CD1c-positive myeloid dendritic cell (primary cell): Measurements from ENCODE around the gene ARID1A.
"Not testable (repeated sequence)": the region's sequence is repeated elsewhere in the genome, so short reads cannot be mapped to it uniquely, and the experiment has no call there.

Experiments
- DNase-seq: peaks from one replicate; pipeline ENCODE4 v3.0.0-alpha.2; 2016; ENCODE audit errors: extremely low spot score

Gene ARID1A

GRCh38 chr1:26787706-26788514 lies 92.1 kb downstream of the ARID1A start, which contains the start of gene PIGV:
PIGV (plus strand) TSS chr1:26787950; CDS start chr1:26790816, 2,866 bp downstream.
- DNase-seq = peak; percentile 86

DNA sequence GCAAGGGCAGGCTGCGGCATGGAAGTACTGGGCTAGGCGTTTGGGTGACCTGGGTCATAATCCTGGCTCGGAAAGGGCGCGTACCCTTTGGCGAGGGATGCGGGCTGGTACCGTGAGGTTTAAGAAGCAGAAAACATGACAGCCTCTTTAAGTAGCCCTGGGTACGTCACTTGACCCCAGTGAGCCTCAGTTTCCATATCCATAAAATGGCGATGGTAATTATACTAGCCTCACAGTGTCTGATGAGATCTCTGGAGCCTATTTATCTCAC lies 92.6 kb downstream of the ARID1A start:
- no peak for DNase-seq

DNA sequence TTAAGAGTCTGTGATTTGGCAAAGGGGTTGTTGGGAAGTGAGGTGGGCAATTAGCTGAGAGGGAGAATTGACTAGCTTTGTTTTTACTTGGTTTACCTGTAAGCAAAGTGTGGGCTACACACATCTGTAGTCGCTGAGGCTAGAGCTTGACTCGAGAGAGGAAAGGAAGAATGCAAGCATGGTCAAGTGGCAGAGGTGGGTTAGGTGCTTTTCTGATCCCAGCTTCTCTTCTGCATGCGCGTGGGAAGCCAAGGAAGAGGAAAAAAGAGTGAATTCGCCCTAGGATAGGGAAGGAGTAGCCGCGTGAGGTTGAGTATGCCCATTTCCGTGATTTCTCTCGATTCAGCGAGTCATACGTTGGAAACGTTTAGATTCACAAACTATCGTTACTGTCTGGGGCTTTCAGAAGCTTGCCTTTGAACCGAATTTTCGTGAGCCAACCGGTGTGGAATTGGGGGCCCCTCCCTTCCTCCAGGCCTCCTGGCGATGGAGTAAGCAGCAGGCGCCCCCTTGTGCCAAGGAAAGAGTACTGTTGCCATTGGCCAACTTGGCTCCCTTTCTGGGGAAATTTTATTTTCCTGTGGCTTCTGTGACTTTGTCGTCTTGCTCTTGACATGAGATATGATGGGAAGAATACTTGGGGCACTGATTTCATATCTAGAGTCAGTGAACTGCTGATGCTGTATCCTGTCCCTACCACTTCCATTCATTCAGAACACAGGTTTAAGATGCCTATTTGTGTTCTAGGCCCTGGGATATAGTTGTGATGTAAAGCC lies 93.2 kb downstream of the ARID1A start:
- peak; percentile 88 for DNase-seq

DNA sequence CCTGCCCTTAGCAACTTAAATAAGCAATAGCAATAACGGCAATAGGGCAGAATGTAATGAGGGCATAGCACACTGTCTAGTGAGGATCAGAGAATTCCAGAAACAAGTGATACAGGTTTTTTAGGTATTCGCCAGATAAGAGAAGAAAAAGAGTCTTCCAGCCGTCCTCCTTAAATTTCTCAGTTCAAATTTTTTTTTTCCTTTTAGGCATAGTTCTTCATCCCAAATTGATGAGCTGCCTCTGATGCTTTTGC lies 93.7 kb downstream of the ARID1A start:
- DNase-seq = no peak

DNA sequence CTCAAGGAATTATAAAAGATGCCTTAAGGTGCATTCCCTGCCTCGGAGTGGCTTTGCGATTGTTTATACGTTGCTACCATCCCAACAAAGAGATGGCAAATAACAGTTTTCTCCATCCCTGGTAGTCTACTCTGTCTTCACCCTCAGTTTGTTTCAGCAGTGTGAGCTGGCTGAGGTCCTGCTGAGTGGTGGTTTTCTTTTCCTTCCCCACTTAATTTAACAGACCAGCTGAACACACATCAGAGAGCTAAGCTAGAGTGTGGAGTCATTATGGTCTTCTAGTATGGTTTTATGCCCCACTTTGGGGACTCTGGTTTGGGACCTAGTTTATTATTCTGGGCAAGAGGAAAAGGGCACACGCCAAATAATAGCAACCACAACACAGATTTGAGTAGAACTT lies 94.1 kb downstream of the ARID1A start:
- DNase-seq = no peak

- no peak for DNase-seq
Observed at GRCh38 chr1:26790551-26790953, 94.7 kb downstream of the ARID1A start.

- DNase-seq = peak; percentile 45
Observed at GRCh38 chr1:26791148-26791547, 95.3 kb downstream of the ARID1A start.

GRCh38 chr1:26791626-26792025 lies 95.8 kb downstream of the ARID1A start:
- peak; percentile 18 for DNase-seq

GRCh38 chr1:26792924-26793323 lies 97.1 kb downstream of the ARID1A start:
- no peak for DNase-seq

- DNase-seq = no peak
Observed at GRCh38 chr1:26794391-26794790, 98.6 kb downstream of the ARID1A start.

DNA sequence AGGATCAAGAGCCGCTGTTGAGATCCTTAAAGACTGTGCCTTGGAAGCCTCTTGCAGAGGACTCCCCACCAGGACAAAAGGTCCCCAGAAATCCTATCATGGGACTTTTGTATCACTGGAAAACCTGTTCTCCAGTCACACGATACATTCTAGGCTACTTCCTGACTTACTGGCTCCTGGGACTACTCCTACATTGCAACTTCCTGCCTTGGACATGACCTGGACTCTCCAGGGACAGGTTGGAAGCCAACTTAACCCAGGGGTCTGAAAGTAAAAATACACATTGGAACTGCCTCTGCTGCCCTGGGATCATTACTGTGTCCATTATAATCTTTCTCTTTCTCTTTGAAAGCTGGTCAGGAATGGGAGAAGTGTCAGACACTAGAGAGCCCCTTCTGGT lies 101.8 kb downstream of the ARID1A start:
- DNase-seq = no peak

- no peak for DNase-seq
Observed at GRCh38 chr1:26799479-26800142, 103.8 kb downstream of the ARID1A start.

- DNase-seq = not testable (repeated sequence)
Observed at GRCh38 chr1:26803932-26804331, 108.1 kb downstream of the ARID1A start.

GRCh38 chr1:26810105-26810504 lies 114.3 kb downstream of the ARID1A start:
- DNase-seq = peak; percentile 87

GRCh38 chr1:26811057-26811456 lies 115.2 kb downstream of the ARID1A start:
- DNase-seq = no peak

DNA sequence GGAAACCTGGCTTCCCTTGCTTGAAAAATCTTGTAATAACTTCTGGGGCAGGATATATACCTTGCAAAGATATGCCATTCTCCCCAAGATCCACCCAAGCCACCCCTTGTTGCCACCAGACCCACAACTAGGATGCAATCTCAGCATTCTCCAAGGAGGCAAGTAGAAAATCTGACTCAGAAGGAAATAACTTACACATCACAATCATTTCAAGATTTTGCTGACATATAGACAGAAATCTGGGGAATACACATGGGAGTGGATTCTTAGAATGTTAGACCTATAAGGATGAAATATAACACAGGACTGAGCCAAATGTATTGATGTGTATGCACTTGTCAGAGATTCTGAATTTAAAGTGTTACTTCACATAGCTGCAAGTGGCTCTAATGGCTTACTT lies 115.9 kb downstream of the ARID1A start:
- DNase-seq = no peak

DNA sequence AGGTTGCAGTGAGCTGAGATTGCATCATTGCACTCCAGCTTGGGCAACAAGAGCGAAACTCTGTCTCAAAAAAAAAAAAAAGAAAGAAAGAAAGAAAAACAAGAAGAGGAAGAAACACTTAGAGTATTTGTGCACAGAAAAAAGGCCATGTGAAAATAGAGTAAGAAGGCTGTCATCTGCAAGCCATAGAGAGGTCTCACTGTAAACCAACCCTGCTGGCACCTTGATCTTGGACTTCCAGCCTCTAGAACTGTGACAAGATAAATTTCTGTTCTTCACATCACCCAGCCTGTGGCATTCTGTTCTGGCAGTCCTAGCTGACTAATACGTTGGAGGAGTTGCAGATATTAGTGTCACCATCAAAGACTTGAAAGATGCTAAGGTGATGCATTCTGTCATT lies 118.6 kb downstream of the ARID1A start:
- no peak for DNase-seq

GRCh38 chr1:26814893-26815292 lies 119.1 kb downstream of the ARID1A start:
- no peak for DNase-seq

DNA sequence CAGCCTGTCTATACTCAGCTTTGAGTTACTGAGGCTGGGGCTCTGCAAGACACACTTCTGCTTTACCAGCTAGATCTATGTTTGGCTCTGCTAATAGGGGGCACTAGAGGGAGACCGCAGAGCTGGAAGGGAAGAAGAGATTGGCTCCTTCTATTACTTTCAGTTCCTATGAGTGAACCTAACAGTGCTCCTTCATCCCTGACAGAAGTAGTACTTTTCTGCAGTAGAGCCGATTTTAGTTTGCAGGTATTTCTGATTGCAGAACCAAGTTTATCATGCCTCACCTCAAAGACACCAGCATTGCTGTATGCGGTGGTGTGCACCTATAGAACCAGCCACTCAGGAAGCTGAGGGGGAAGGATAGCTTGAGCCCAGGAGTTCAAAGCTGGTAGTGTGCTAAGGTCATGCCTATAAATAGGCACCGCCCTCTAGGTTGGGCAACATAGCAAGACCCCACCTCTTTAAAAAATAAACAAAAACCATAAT lies 125.0 kb downstream of the ARID1A start:
- DNase-seq = peak; percentile 86

DNA sequence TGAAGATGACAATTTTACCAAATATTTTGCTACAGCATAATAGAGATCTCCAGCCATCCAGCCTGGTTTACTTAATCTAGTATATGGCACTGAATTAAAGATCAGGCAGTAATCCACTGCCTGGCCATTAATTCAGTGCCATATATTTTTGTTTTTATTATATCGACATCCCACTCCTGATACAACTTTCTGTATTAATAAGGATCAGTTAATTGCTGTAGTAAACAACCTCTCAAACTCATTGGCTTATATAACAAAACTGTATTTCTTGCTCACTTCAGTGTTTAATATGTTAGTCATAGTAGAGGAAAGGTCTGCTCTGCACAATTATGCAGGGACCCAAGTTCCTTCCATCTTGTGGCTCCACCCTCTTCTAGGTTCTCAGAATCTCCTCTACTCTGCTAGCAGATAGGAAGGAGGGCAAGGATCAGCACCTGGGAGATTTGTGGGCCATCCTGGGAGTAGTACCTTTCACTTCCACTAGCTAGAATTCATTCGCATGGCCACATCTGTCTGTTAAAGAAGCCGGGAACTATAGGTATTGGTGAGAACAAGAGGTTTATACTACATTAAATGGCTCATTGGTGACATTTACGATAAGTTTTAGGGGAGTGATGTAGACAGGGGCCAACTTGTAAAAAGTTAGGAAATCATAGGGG lies 127.1 kb downstream of the ARID1A start:
- no peak for DNase-seq

- DNase-seq = no peak
Observed at GRCh38 chr1:26824731-26825130, 128.9 kb downstream of the ARID1A start.
